RKO (cell line): Measurements from ENCODE around the gene NKAP.
"Not testable (repeated sequence)": the region's sequence is repeated elsewhere in the genome, so short reads cannot be mapped to it uniquely, and the experiment has no call there.

Experiments
- DNase-seq: peaks from one replicate; pipeline ENCODE4 v3.0.0-alpha.2; 2016; ENCODE audit warnings: low spot score

Gene NKAP

GRCh38 chrX:119943185-119943988, at the start of gene NKAP:
TSS of gene NKAP (minus strand) at chrX:119943751. CDS start at chrX:119943605, 146 bp downstream.
- DNase-seq, result peak; percentile 92

GRCh38 chrX:119991005-119991787, 47.6 kb upstream of the NKAP start:
- DNase-seq, result no peak

- DNase-seq, result no peak
These were observed 47.0 kb upstream of the NKAP start for GRCh38 chrX:119990556-119991004.

GRCh38 chrX:119989905-119990555, 46.5 kb upstream of the NKAP start:
- DNase-seq, result no peak

GRCh38 chrX:119986203-119986602, 42.7 kb upstream of the NKAP start:
- DNase-seq, result no peak

- DNase-seq, result no peak
These were observed 41.1 kb upstream of the NKAP start for GRCh38 chrX:119984652-119985051.

GRCh38 chrX:119983494-119983893, 39.9 kb upstream of the NKAP start:
- DNase-seq, result no peak

GRCh38 chrX:119982145-119982544, 38.6 kb upstream of the NKAP start:
- no peak for DNase-seq

GRCh38 chrX:119981286-119982070, 37.9 kb upstream of the NKAP start:
- peak; percentile 64 for DNase-seq

- DNase-seq, result not testable (repeated sequence)
These were observed 33.6 kb upstream of the NKAP start for GRCh38 chrX:119977172-119977571.

GRCh38 chrX:119971184-119971583, 27.6 kb upstream of the NKAP start:
- DNase-seq, result no peak

GRCh38 chrX:119970574-119970973, 27.0 kb upstream of the NKAP start:
- no peak for DNase-seq

GRCh38 chrX:119966837-119967236, 23.3 kb upstream of the NKAP start:
- not testable (repeated sequence) for DNase-seq

GRCh38 chrX:119960625-119961024, 17.1 kb upstream of the NKAP start:
- DNase-seq, result no peak

- DNase-seq, result not testable (repeated sequence)
These were observed 12.4 kb upstream of the NKAP start for GRCh38 chrX:119955807-119956570.

GRCh38 chrX:119954374-119954773, 10.8 kb upstream of the NKAP start:
- no peak for DNase-seq

- no peak for DNase-seq
These were observed 4.8 kb upstream of the NKAP start for GRCh38 chrX:119948381-119948780.

- DNase-seq, result no peak
These were observed 1.9 kb upstream of the NKAP start for GRCh38 chrX:119945481-119945880.

- DNase-seq, result peak; percentile 27
These were observed 743 bp downstream of the NKAP start for GRCh38 chrX:119942831-119943184.

- DNase-seq, result no peak
These were observed 1.3 kb downstream of the NKAP start for GRCh38 chrX:119942173-119942819.

- DNase-seq, result no peak
These were observed 2.2 kb downstream of the NKAP start for GRCh38 chrX:119941336-119941735.
